SK-N-SH (cell line): ENCODE results near the gene OR2AJ1. TPM values are rescaled to one million over a fixed set of nuclear protein-coding genes. Genes with fewer than 3 reads are reported as not detected.

ENCODE experiments used
- CTCF ChIA-PET: fragments of 300-600, 350-600 bp; formaldehyde crosslinking; extraction: SDS; loops from one replicate; lab custom pipeline; 2021; lab: Yijun Ruan, JAX
- POLR2A ChIA-PET: fragments of 350-600 bp; sonication (Branson Sonifier 250); formaldehyde crosslinking; extraction: SDS; loops from one replicate; lab custom pipeline; 2020; ENCODE audit warnings: antibody characterized with exemption, inconsistent platforms; lab: Yijun Ruan, JAX
- DNase-seq: peaks from one replicate; pipeline ENCODE4 v3.0.0; 2012
- H2AFZ ChIP-seq: fragments of 200-600 bp; sonication (generic); 2 replicates; pipeline ENCODE4 v1.8.1; 2016; ENCODE audit warnings: antibody characterized with exemption, mild to moderate bottlenecking, low read depth
- H3F3A ChIP-seq: fragments of 200-600 bp; sonication (generic); replicated peaks from 2 replicates; pipeline ENCODE3; 2016; ENCODE audit warnings: antibody characterized with exemption, mild to moderate bottlenecking; ENCODE audit not compliant: insufficient read depth
- H3K27ac ChIP-seq, 2 experiments: fragments of 200-500 bp in 1 of 2; fragments of 200-600 bp in 1 of 2; sonication (Bioruptor generic) in 1 of 2; sonication (generic), shearing (Covaris generic) in 1 of 2; 2 replicates each; pipeline versions ENCODE4 v1.5.1 to v1.6.1; 2014 to 2016; ENCODE audit warnings: low read depth in 2 of 2, inconsistent platforms in 1 of 2, low read length in 1 of 2, mild to moderate bottlenecking in 1 of 2, mixed read lengths in 1 of 2
- H3K27me3 ChIP-seq: fragments of 200-600 bp; sonication (generic), shearing (Covaris generic); 2 replicates; pipeline ENCODE4 v1.6.1; 2016; ENCODE audit warnings: mixed run types; ENCODE audit not compliant: insufficient read depth
- H3K36me3 ChIP-seq, 2 experiments: fragments of 200-500 bp in 1 of 2; fragments of 200-600 bp in 1 of 2; sonication (Bioruptor generic) in 1 of 2; sonication (generic) in 1 of 2; replicated peaks in 1 of 2; 2 replicates each; pipeline versions ENCODE3 to v1.5.1; 2014 to 2016; ENCODE audit warnings: low read length in 1 of 2, mild to moderate bottlenecking in 1 of 2; ENCODE audit not compliant: insufficient read depth in 2 of 2, control insufficient read depth in 1 of 2
- H3K4me1 ChIP-seq, 2 experiments: fragments of 200-500 bp in 1 of 2; fragments of 200-600 bp in 1 of 2; sonication (Bioruptor generic) in 1 of 2; sonication (generic), shearing (Covaris generic) in 1 of 2; 2 replicates each; pipeline versions ENCODE4 v1.5.1 to v1.6.1; 2014 to 2016; ENCODE audit warnings: low read depth in 1 of 2, low read length in 1 of 2, mixed run types in 1 of 2; ENCODE audit not compliant: insufficient read depth in 2 of 2, control insufficient read depth in 1 of 2
- H3K4me2 ChIP-seq: fragments of 200-600 bp; sonication (generic), shearing (Covaris generic); 2 replicates; pipeline ENCODE4 v1.6.1; 2017; ENCODE audit warnings: mixed run types
- H3K4me3 ChIP-seq, 2 experiments: fragments of 200-500 bp in 1 of 2; fragments of 200-600 bp in 1 of 2; sonication (Bioruptor generic) in 1 of 2; sonication (generic), shearing (Covaris generic) in 1 of 2; 2 replicates each; pipeline versions ENCODE4 v1.5.1 to v1.8.1; 2014 to 2016; ENCODE audit warnings: low read depth in 2 of 2, inconsistent platforms in 1 of 2, low read length in 1 of 2, mild to moderate bottlenecking in 1 of 2, mixed read lengths in 1 of 2, moderate library complexity in 1 of 2
- H3K79me2 ChIP-seq: fragments of 200-600 bp; sonication (generic); 2 replicates; pipeline ENCODE4 v1.8.1; 2017; ENCODE audit warnings: mild to moderate bottlenecking; ENCODE audit not compliant: insufficient read depth
- H3K9ac ChIP-seq: fragments of 200-600 bp; sonication (generic); 2 replicates; pipeline ENCODE4 v1.6.1; 2017; ENCODE audit warnings: mixed run types
- H3K9me2 ChIP-seq: fragments of 200-600 bp; sonication (generic); 2 replicates; pipeline ENCODE4 v1.6.1; 2017; ENCODE audit warnings: mixed run types
- H3K9me3 ChIP-seq: fragments of 200-600 bp; sonication (generic); 2 replicates; pipeline ENCODE4 v1.6.1; 2017; ENCODE audit warnings: mixed run types, mild to moderate bottlenecking, moderate library complexity
- H4K20me1 ChIP-seq: fragments of 200-600 bp; sonication (generic); 2 replicates; pipeline ENCODE4 v1.6.1; 2017; ENCODE audit warnings: mild to moderate bottlenecking, mixed run types; ENCODE audit not compliant: insufficient read depth
- EP300 ChIP-seq, 2 experiments: IDR thresholded peaks; 2 replicates each; pipeline versions ENCODE4 v1.4.0 to v1.6.1; 2012; ENCODE audit warnings: borderline replicate concordance in 1 of 2, low read depth in 1 of 2, low read length in 1 of 2
- EZH2phosphoT487 ChIP-seq: fragments of 200-600 bp; sonication (generic); IDR thresholded peaks from 2 replicates; pipeline ENCODE4 v1.6.1; 2017; ENCODE audit warnings: low read depth, mixed run types, mild to moderate bottlenecking, antibody characterized with exemption, moderate library complexity, borderline replicate concordance
- FOSL2 ChIP-seq: IDR thresholded peaks from 2 replicates; pipeline ENCODE4 v1.4.0; 2012; ENCODE audit warnings: low read depth, mild to moderate bottlenecking, moderate library complexity, borderline replicate concordance
- JUND ChIP-seq: IDR thresholded peaks from 2 replicates; pipeline ENCODE4 v1.4.0; 2012
- PBX3 ChIP-seq: IDR thresholded peaks from 2 replicates; pipeline ENCODE4; 2012
- RAD21 ChIP-seq: IDR thresholded peaks from 2 replicates; pipeline ENCODE4 v1.6.1; 2012; ENCODE audit warnings: mild to moderate bottlenecking, low read length
- RFX5 ChIP-seq: IDR thresholded peaks from 2 replicates; pipeline ENCODE4 v1.6.1; 2012; ENCODE audit warnings: mild to moderate bottlenecking, improper control_type of control experiment, low read length
- SMC3 ChIP-seq: IDR thresholded peaks from 2 replicates; pipeline ENCODE4 v1.6.1; 2012; ENCODE audit warnings: low read depth, low read length, improper control_type of control experiment
- TCF12 ChIP-seq: IDR thresholded peaks from 2 replicates; pipeline ENCODE4 v1.4.0; 2012
- TEAD4 ChIP-seq: IDR thresholded peaks from 2 replicates; pipeline ENCODE4 v1.4.0; 2012; ENCODE audit warnings: mild to moderate bottlenecking, borderline replicate concordance; ENCODE audit not compliant: insufficient read depth
- YY1 ChIP-seq: IDR thresholded peaks from 2 replicates; pipeline ENCODE4 v1.4.0; 2012; ENCODE audit warnings: low read depth, mild to moderate bottlenecking
- ZBTB33 ChIP-seq: IDR thresholded peaks from 2 replicates; pipeline ENCODE4 v1.4.0; 2012; ENCODE audit warnings: low read depth, borderline replicate concordance
- WGBS: methylation state at CpG from one replicate; pipeline ENCODE4 v1.1.6; 2017; ENCODE audit warnings: low lambda C conversion rate; 5-methylcytosine and 5-hydroxymethylcytosine counted together
- polyA plus RNA-seq, 3 experiments: library from polyadenylated mRNA; depleted of rRNA; stranded (reverse); fragments of >200 nt; gene quantifications; 2 replicates each; pipeline ENCODE4 v1.2.3, GENCODE V29; 2012

Gene OR2AJ1
- polyA plus RNA-seq, 1 of the 3 experiments (the other 2 are of a cell fraction) = not detected

GRCh38 chr1:247906504-247907047 is 18.1 kb upstream of the OR2AJ1 start:
- peak overlapping the region; percentile 34 to 58; a peak in 3 of 4 replicates for H3K4me3 ChIP-seq
- 5% methylated on average over 7 of the region's 7 CpGs for WGBS
- peak overlapping the region; percentile 84; the same call in 1 of the 2 replicates for H2AFZ ChIP-seq
- peak overlapping the region; percentile 61 for H3K4me2 ChIP-seq
- ChIA-PET POLR2A (no interaction called here), CTCF (no interaction called here)
- no peaks in the 10 kb centered on the region; the same call in 1 of the 2 replicates for H3K27me3 ChIP-seq
- TF ChIP-seq JUND (peak; percentile 40; the same call in 1 of the 2 replicates), PBX3 (peak; percentile 51), FOSL2 (peak; percentile 67), YY1 (no peak), TEAD4 (0 out of 2 replicates have a peak, but pooled peaks have one; percentile 7), TCF12 (peak; percentile 49)
- peak overlapping the region; percentile 60; the same call in 1 of the 2 replicates for H3K9ac ChIP-seq
- H3K4me1 ChIP-seq = no peaks in the 10 kb centered on the region
- peak overlapping the region in 1 of 2 experiments; percentile 66; a peak in 2 of 4 replicates for H3K27ac ChIP-seq
- no peaks in the 10 kb centered on the region for H3K9me2 ChIP-seq
- peaks cover 8% of the 10 kb centered on the region for H3F3A ChIP-seq
- H3K9me3 ChIP-seq = no peaks in the 10 kb centered on the region
- H4K20me1 ChIP-seq = no peaks in the 10 kb centered on the region
- DNase-seq = no peak
- no peaks in the 10 kb centered on the region for H3K36me3 ChIP-seq
- no peaks in the 10 kb centered on the region for H3K79me2 ChIP-seq

- CTCF ChIA-PET = no interaction called here
- Histone ChIP-seq H4K20me1 (no peaks in the 10 kb centered on the region), H2AFZ (no peak overlapping the region), H3K4me3 (no peak overlapping the region), H3F3A (peaks cover 8% of the 10 kb centered on the region), H3K27me3 (no peaks in the 10 kb centered on the region; the same call in 1 of the 2 replicates), H3K79me2 (no peaks in the 10 kb centered on the region), H3K4me1 (no peaks in the 10 kb centered on the region), H3K27ac (no peak overlapping the region), H3K4me2 (no peak overlapping the region), H3K36me3 (no peaks in the 10 kb centered on the region), H3K9me3 (no peaks in the 10 kb centered on the region), H3K9ac (no peak overlapping the region), H3K9me2 (no peaks in the 10 kb centered on the region)
- WGBS = 17% methylated on average over 5 of the region's 5 CpGs
- TF ChIP-seq EZH2phosphoT487 = no peak
- POLR2A ChIA-PET = no interaction called here
- DNase-seq = no peak
Observed at GRCh38 chr1:247908766-247909165, 15.9 kb upstream of the OR2AJ1 start.

GRCh38 chr1:247913786-247914185 is 10.9 kb upstream of the OR2AJ1 start:
- ChIA-PET POLR2A (no interaction called here), CTCF (no interaction called here)
- no peaks in the 10 kb centered on the region for H3F3A ChIP-seq
- TF ChIP-seq RFX5 (no peak), RAD21 (no peak), EZH2phosphoT487 (no peak), YY1 (no peak), ZBTB33 (no peak), SMC3 (no peak), EP300 (IDR thresholded peaks at IDR 0.05; ENCODE audit: borderline replicate concordance in 1 of 2, low read depth in 1 of 2, low read length in 1 of 2) (no peak), FOSL2 (no peak), JUND (no peak)
- no peaks in the 10 kb centered on the region for H3K79me2 ChIP-seq
- H2AFZ ChIP-seq = no peak overlapping the region
- H3K9ac ChIP-seq = no peak overlapping the region
- no peak overlapping the region for H3K4me3 ChIP-seq
- no peaks in the 10 kb centered on the region for H3K36me3 ChIP-seq
- no peaks in the 10 kb centered on the region for H4K20me1 ChIP-seq
- H3K9me2 ChIP-seq = no peaks in the 10 kb centered on the region
- 0% methylated on average over 2 of the region's 2 CpGs for WGBS
- H3K4me1 ChIP-seq = no peaks in the 10 kb centered on the region
- H3K9me3 ChIP-seq = no peaks in the 10 kb centered on the region
- H3K27me3 ChIP-seq = no peaks in the 10 kb centered on the region; the same call in 1 of the 2 replicates
- DNase-seq = no peak
- no peak overlapping the region for H3K27ac ChIP-seq
- H3K4me2 ChIP-seq = no peak overlapping the region
